22Rv1 (cell line): ENCODE results near the gene ZFYVE19.

Experiments used
- H3K27ac ChIP-seq: fragments of 450-650 bp; 2 replicates; pipeline ENCODE4 v1.5.1; 2017
- CTCF ChIP-seq: fragments of 450-650 bp; IDR thresholded peaks from 2 replicates; pipeline ENCODE4 v1.5.1; 2017; ENCODE audit warnings: mild to moderate bottlenecking
- ZFX ChIP-seq: fragments of 450-650 bp; IDR thresholded peaks from 2 replicates; pipeline ENCODE4 v1.6.1; 2017; ENCODE audit warnings: antibody characterized with exemption, borderline replicate concordance

Gene ZFYVE19

GRCh38 chr15:40806672-40807027, 239 bp upstream of the ZFYVE19 start:
- TF ChIP-seq ZFX: no peak
- no peak for TF ChIP-seq CTCF
- peak overlapping the region; percentile 77 for H3K27ac ChIP-seq

GRCh38 chr15:40807888-40808461, 1.1 kb downstream of the ZFYVE19 start:
- peak overlapping the region; percentile 77 for H3K27ac ChIP-seq
- TF ChIP-seq CTCF (no peak), ZFX (no peak)

GRCh38 chr15:40808861-40809450, 2.1 kb downstream of the ZFYVE19 start:
- H3K27ac ChIP-seq: no peak overlapping the region

GRCh38 chr15:40812721-40813425, 6.0 kb downstream of the ZFYVE19 start:
- TF ChIP-seq CTCF (no peak), ZFX (no peak)
- H3K27ac ChIP-seq: no peak overlapping the region

More at GRCh38 chr15:40808861-40809450, 2.1 kb downstream of the ZFYVE19 start:
- TF ChIP-seq CTCF (no peak), ZFX (no peak)

- no peak for TF ChIP-seq CTCF
- no peak for TF ChIP-seq ZFX
- H3K27ac ChIP-seq: peak overlapping the region; percentile 65
Measured at GRCh38 chr15:40815042-40815698, 8.3 kb downstream of the ZFYVE19 start.

- TF ChIP-seq CTCF: no peak
- no peak for TF ChIP-seq ZFX
- no peak overlapping the region for H3K27ac ChIP-seq
Measured at GRCh38 chr15:40819048-40819447, 12.2 kb downstream of the ZFYVE19 start.

- H3K27ac ChIP-seq: no peak overlapping the region
Measured at GRCh38 chr15:40821195-40821594, 14.3 kb downstream of the ZFYVE19 start.

More at GRCh38 chr15:40821195-40821594, 14.3 kb downstream of the ZFYVE19 start:
- TF ChIP-seq CTCF (no peak), ZFX (no peak)
